ENCODE measurements around the gene TCF4.

- TF ChIP-seq POLR2AphosphoS5 (IDR thresholded peaks at IDR 0.05; ENCODE audit: low read depth), result no peak
- no peak for TF ChIP-seq CTCF (IDR thresholded peaks at IDR 0.05; ENCODE audit: insufficient read depth, low read length)
- TF ChIP-seq GABPA (IDR thresholded peaks at IDR 0.05; ENCODE audit: low read depth), result no peak
- no peak for TF ChIP-seq REST (IDR thresholded peaks at IDR 0.05; ENCODE audit: insufficient replicate concordance, low read depth)
- no peak for TF ChIP-seq SPI1 (IDR thresholded peaks at IDR 0.05; ENCODE audit: borderline replicate concordance, low read depth)
Measured at GRCh38 chr18:55473560-55473959, 114.4 kb downstream of the TCF4 start.

Data from HL-60 (cell line).